ACC112 (cell line): ENCODE data around the gene FGF7.
"Not testable (repeated sequence)": the region's sequence is repeated elsewhere in the genome, so short reads cannot be mapped to it uniquely, and the experiment has no call there.

Experiments used
- H2AFZ ChIP-seq: fragments of 200-600 bp; sonication (generic); one replicate; pipeline ENCODE4 v1.6.0; 2017; ENCODE audit warnings: antibody characterized with exemption, low read length; ENCODE audit not compliant: unreplicated experiment
- H3K27ac ChIP-seq: fragments of 200-600 bp; sonication (generic); 2 replicates; pipeline ENCODE4 v1.5.1; 2014; ENCODE audit warnings: low read depth, mild to moderate bottlenecking, antibody characterized with exemption, low read length, moderate library complexity
- H3K27me3 ChIP-seq: fragments of 200-600 bp; sonication (generic); 2 replicates; pipeline ENCODE4 v1.6.1; 2014; ENCODE audit warnings: mild to moderate bottlenecking, antibody characterized with exemption, low read length, moderate library complexity, mixed read lengths; ENCODE audit not compliant: insufficient read depth
- H3K36me3 ChIP-seq: fragments of 200-600 bp; sonication (generic); 2 replicates; pipeline ENCODE4 v1.6.1; 2016; ENCODE audit warnings: mild to moderate bottlenecking, antibody characterized with exemption, low read length, moderate library complexity, mixed read lengths; ENCODE audit not compliant: insufficient read depth
- H3K4me1 ChIP-seq: fragments of 200-600 bp; sonication (generic); one replicate; pipeline ENCODE4 v1.6.1; 2016; ENCODE audit warnings: low read length, mixed read lengths; ENCODE audit not compliant: insufficient read depth, unreplicated experiment, control insufficient read depth
- H3K4me3 ChIP-seq: fragments of 200-600 bp; sonication (generic); 2 replicates; pipeline ENCODE4 v1.5.1; 2014; ENCODE audit warnings: mild to moderate bottlenecking, low read depth, low read length
- H3K79me2 ChIP-seq: fragments of 200-600 bp; sonication (generic); one replicate; pipeline ENCODE4 v1.6.0; 2016; ENCODE audit warnings: low read length; ENCODE audit not compliant: control insufficient read depth, unreplicated experiment, insufficient read depth

FGF7 gene

DNA sequence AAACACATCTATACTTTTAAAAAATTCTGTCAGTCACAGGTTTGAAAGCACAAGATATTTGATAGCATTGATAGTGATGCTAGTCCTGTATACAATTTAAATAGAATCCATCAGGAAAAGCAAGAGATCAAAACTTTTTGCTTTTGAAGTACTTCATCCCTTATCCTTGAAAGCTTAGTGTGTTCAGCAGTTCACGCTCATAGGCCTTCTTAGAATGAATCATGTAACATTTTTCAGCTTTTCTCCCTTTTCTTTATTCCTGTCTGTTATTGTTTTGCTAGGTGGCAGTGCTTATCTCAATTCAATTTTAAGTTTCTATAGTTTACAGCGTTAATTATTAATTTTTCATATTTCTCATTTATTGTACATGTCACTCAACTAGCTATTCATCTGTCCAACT lies 69.1 kb downstream of the FGF7 start:
- no peaks in the 10 kb centered on the region for H3K79me2 ChIP-seq

GRCh38 chr15:49492830-49493229 lies 69.8 kb downstream of the FGF7 start:
- Histone ChIP-seq H3K27ac (peak overlapping the region; percentile 91), H2AFZ (no peak overlapping the region), H3K36me3 (no peaks in the 10 kb centered on the region), H3K4me3 (no peak overlapping the region), H3K27me3 (no peaks in the 10 kb centered on the region), H3K79me2 (no peaks in the 10 kb centered on the region), H3K4me1 (peaks cover 55% of the 10 kb centered on the region)

More for the DNA sequence above, 69.1 kb downstream of the FGF7 start:
- Histone ChIP-seq H3K27me3 (no peaks in the 10 kb centered on the region), H3K4me1 (peaks cover 53% of the 10 kb centered on the region), H2AFZ (no peak overlapping the region), H3K4me3 (no peak overlapping the region), H3K36me3 (no peaks in the 10 kb centered on the region), H3K27ac (peak overlapping the region; percentile 91)

GRCh38 chr15:49494842-49495241 lies 71.8 kb downstream of the FGF7 start:
- no peaks in the 10 kb centered on the region for H3K79me2 ChIP-seq
- H3K27ac ChIP-seq = peak overlapping the region; percentile 47
- H3K4me3 ChIP-seq = no peak overlapping the region
- H3K4me1 ChIP-seq = peaks cover 55% of the 10 kb centered on the region
- H3K36me3 ChIP-seq = no peaks in the 10 kb centered on the region
- H2AFZ ChIP-seq = no peak overlapping the region
- H3K27me3 ChIP-seq = no peaks in the 10 kb centered on the region

- Histone ChIP-seq H3K4me3 (no peak overlapping the region; the same call in 1 of the 2 replicates), H3K27ac (peak overlapping the region; percentile 61)
Measured at GRCh38 chr15:49495993-49496753, 73.1 kb downstream of the FGF7 start.

DNA sequence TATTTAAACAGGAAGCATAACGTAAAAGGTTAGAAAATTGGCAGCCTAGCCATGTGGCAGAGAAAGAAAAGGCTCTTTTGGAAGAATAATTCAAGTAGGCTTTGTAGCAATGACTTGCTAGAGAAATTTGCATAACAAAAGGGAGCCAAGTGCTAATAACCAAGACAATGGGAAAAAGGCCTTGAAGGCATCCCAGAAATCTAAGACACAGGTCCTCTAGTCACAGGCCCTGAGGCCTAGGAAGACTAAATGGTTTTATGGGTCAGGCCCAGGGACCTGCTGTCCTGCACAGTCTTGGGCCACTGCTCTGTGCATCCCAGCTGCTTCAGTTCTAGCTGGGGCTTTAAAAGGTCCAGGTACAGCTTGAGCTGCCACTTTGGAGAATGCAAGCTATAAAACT lies 78.5 kb downstream of the FGF7 start:
- Histone ChIP-seq H3K27me3 (no peaks in the 10 kb centered on the region), H3K4me1 (peaks cover 8% of the 10 kb centered on the region), H3K27ac (no peak overlapping the region), H3K79me2 (no peaks in the 10 kb centered on the region), H3K4me3 (no peak overlapping the region), H3K36me3 (no peaks in the 10 kb centered on the region), H2AFZ (no peak overlapping the region)

More at GRCh38 chr15:49495993-49496753, 73.1 kb downstream of the FGF7 start:
- no peaks in the 10 kb centered on the region for H3K79me2 ChIP-seq
- peak overlapping the region; percentile 33 for H2AFZ ChIP-seq
- no peaks in the 10 kb centered on the region for H3K36me3 ChIP-seq
- H3K4me1 ChIP-seq = peaks cover 54% of the 10 kb centered on the region
- no peaks in the 10 kb centered on the region for H3K27me3 ChIP-seq

GRCh38 chr15:49506341-49506740 lies 83.3 kb downstream of the FGF7 start:
- H3K4me1 ChIP-seq = peaks cover 5% of the 10 kb centered on the region
- no peak overlapping the region for H3K4me3 ChIP-seq
- H3K27me3 ChIP-seq = no peaks in the 10 kb centered on the region
- H2AFZ ChIP-seq = no peak overlapping the region
- H3K27ac ChIP-seq = no peak overlapping the region
- no peaks in the 10 kb centered on the region for H3K36me3 ChIP-seq
- no peaks in the 10 kb centered on the region for H3K79me2 ChIP-seq

DNA sequence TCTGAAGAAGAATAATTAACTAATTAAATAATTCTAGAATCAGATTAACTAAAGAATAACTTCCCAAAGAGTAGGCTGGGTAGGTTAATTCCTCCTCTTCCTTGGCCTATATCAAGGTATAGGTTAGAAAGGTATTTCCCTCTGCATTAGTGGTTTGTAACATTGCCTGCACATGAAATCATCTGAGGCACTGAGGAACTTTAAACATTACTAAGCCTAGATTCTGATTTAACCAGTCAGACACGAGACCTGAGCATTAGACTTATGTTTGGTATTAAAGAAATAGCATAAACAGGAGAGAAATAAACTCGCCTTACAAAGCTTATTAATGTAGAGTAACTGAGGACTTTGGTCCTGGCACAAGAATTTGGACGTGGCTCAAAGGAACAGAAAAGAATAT lies 84.2 kb downstream of the FGF7 start:
- Histone ChIP-seq H3K27ac (no peak overlapping the region), H3K4me3 (no peak overlapping the region), H3K79me2 (no peaks in the 10 kb centered on the region), H3K36me3 (no peaks in the 10 kb centered on the region), H2AFZ (no peak overlapping the region), H3K4me1 (peaks cover 5% of the 10 kb centered on the region), H3K27me3 (no peaks in the 10 kb centered on the region)

DNA sequence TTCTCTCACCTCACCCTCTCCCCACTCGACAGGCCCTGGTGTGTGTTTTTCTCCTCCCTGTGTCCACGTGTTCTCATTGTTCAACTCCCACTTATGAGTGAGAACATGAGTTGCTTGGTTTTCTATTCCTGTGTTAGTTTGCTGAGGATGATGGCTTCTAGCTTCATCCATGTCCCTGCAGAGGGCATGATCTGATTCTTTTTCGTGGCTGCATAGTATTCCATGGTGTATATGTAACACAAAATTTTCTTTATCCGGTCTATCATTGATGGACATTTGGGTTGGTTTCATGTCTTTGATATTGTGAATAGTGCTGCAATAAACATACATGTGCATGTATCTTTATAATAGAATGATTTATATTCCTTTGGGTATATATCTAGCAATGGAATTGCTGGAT lies 89.7 kb downstream of the FGF7 start:
- H3K4me1 ChIP-seq = not testable (repeated sequence)

DNA sequence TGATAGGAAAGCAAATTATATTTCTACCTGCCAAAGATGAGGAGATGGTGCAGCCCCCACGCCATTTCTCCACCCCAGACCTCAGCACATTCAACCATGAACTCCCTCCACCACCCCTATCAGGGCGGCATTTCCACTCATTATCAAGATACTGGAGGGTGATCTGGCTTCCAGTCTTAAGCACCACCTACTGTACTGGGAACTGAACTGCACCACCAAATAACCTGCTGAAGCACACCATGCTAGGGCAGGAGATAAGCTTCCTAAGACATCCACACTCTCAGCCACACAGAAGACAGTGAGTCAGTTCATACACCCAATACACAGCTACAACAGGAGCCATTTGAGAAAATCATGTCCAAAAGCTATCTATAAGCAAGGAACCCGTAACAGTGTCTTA lies 98.8 kb downstream of the FGF7 start:
- Histone ChIP-seq H3K27me3 (no peaks in the 10 kb centered on the region), H2AFZ (no peak overlapping the region), H3K4me1 (no peaks in the 10 kb centered on the region), H3K4me3 (no peak overlapping the region), H3K27ac (no peak overlapping the region), H3K79me2 (no peaks in the 10 kb centered on the region), H3K36me3 (no peaks in the 10 kb centered on the region)

More for the DNA sequence above, 89.7 kb downstream of the FGF7 start:
- not testable (repeated sequence) for H3K79me2 ChIP-seq, H2AFZ ChIP-seq, H3K27me3 ChIP-seq, H3K4me3 ChIP-seq, H3K36me3 ChIP-seq, H3K27ac ChIP-seq

GRCh38 chr15:49528289-49528688 lies 105.2 kb downstream of the FGF7 start:
- H3K4me1 ChIP-seq = no peaks in the 10 kb centered on the region
- H2AFZ ChIP-seq = no peak overlapping the region
- H3K27ac ChIP-seq = no peak overlapping the region
- no peaks in the 10 kb centered on the region for H3K27me3 ChIP-seq
- no peaks in the 10 kb centered on the region for H3K79me2 ChIP-seq
- no peaks in the 10 kb centered on the region for H3K36me3 ChIP-seq
- H3K4me3 ChIP-seq = no peak overlapping the region

- H3K27me3 ChIP-seq = no peaks in the 10 kb centered on the region
- H3K27ac ChIP-seq = 0 out of 2 replicates have a peak overlapping the region, but pooled peaks have one; percentile 21
Measured at GRCh38 chr15:49530092-49530491, 107.0 kb downstream of the FGF7 start.

More at GRCh38 chr15:49530092-49530491, 107.0 kb downstream of the FGF7 start:
- Histone ChIP-seq H3K4me1 (no peaks in the 10 kb centered on the region), H3K4me3 (no peak overlapping the region), H3K36me3 (no peaks in the 10 kb centered on the region), H2AFZ (no peak overlapping the region), H3K79me2 (no peaks in the 10 kb centered on the region)
